HL-60 (cell line): ENCODE measurements around the gene HIGD2A.

Experiments used
- GABPA ChIP-seq: IDR thresholded peaks from 2 replicates; pipeline ENCODE4 v1.6.1; 2012; ENCODE audit warnings: low read depth
- POLR2AphosphoS5 ChIP-seq: IDR thresholded peaks from 2 replicates; pipeline ENCODE4 v1.6.1; 2012; ENCODE audit warnings: low read depth
- TF ChIP-seq, protein P1 (sequence below): IDR thresholded peaks from one replicate; pipeline ENCODE4 v1.5.1; 2011; ENCODE audit warnings: low read length, control low read depth, inconsistent platforms; ENCODE audit not compliant: insufficient read depth

DNA sequence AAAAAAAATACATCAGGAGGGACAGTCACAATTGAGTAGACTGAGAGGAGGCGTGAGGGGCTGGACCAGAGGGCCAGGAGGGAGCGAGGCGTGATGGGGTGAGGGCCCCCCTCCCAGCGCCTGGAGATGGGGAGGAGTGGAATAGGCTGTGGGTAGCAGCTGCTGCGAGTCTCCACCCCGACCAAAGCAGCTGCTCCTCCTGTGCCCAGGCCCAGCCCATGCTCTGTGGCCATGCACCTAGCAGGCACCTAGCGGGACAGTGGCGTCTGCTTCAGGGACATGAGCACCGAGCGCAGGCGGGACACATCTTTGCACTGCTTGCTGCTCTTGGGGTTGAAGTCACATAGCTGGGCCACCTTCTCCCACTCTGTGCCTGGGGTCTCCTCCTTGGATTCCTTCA is 4.0 kb downstream of the HIGD2A start:
- TF ChIP-seq, protein P1, sequence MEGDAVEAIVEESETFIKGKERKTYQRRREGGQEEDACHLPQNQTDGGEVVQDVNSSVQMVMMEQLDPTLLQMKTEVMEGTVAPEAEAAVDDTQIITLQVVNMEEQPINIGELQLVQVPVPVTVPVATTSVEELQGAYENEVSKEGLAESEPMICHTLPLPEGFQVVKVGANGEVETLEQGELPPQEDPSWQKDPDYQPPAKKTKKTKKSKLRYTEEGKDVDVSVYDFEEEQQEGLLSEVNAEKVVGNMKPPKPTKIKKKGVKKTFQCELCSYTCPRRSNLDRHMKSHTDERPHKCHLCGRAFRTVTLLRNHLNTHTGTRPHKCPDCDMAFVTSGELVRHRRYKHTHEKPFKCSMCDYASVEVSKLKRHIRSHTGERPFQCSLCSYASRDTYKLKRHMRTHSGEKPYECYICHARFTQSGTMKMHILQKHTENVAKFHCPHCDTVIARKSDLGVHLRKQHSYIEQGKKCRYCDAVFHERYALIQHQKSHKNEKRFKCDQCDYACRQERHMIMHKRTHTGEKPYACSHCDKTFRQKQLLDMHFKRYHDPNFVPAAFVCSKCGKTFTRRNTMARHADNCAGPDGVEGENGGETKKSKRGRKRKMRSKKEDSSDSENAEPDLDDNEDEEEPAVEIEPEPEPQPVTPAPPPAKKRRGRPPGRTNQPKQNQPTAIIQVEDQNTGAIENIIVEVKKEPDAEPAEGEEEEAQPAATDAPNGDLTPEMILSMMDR = no peak
- TF ChIP-seq POLR2AphosphoS5 (no peak), GABPA (no peak)
